Left renal cortex interstitium (tissue), 4 donors: Measurements from ENCODE around the gene SMARCD3. TPM values are rescaled to one million over a fixed set of nuclear protein-coding genes. Genes with fewer than 3 reads are reported as not detected.

Experiments used
- DNase-seq, 4 donors: peaks; one replicate each; pipeline ENCODE4 v3.0.0-alpha.2; 2013; ENCODE audit warnings: low read depth in 4 of 4, low spot score in 2 of 4, missing footprints in 1 of 4
- polyA plus RNA-seq, 4 donors: library from polyadenylated mRNA; unstranded; fragments of 120-200 nt; gene quantifications; one replicate each; pipeline ENCODE4 v1.2.1, GENCODE V29; 2013; ENCODE audit not compliant: insufficient read length in 4 of 4

SMARCD3 gene
- 10 to 100 TPM; 60.5 to 90.4 (median 76.0) TPM for polyA plus RNA-seq

DNA sequence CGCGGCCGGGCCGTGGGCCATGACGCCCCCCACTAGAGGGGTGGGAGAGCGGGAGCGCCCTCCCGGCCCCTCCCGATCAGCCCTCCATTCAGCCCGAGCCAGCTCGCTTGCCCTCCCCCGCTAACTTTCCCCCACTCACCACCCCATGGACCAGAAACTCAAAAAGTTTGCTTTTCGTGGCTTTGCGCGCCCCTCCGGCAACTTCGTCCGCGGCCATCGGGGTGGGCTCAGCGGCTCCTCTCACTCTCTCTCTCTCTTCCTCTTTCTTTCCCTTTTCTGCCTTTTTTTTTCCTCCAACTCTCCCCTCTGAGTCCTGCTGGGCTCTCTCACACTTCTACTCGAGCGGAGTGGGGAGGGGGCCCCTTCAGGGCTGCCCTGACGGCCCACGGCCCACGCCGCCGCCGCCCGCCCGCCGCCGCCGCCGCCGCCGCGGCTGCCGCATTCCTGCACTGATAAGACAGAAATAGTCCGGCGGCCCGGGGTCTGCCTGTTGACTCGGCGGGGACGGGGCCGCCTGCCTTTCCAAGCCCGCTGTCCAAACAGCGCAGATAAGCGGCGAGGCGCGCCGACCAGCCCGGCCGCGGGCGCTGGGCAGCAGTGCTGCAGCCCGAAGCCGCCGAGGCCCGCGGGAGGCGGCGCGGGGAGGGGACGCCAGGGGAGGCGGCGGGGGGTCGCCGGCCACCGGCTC lies at the start of gene SMARCD3:
Gene SMARCD3, minus strand, starts transcription at position 349 of the 688 bp plus-strand sequence. Its CDS starts 132 bp downstream, at position 217.
- DNase-seq, result peak in 1 of 4 donors; percentile 59

DNA sequence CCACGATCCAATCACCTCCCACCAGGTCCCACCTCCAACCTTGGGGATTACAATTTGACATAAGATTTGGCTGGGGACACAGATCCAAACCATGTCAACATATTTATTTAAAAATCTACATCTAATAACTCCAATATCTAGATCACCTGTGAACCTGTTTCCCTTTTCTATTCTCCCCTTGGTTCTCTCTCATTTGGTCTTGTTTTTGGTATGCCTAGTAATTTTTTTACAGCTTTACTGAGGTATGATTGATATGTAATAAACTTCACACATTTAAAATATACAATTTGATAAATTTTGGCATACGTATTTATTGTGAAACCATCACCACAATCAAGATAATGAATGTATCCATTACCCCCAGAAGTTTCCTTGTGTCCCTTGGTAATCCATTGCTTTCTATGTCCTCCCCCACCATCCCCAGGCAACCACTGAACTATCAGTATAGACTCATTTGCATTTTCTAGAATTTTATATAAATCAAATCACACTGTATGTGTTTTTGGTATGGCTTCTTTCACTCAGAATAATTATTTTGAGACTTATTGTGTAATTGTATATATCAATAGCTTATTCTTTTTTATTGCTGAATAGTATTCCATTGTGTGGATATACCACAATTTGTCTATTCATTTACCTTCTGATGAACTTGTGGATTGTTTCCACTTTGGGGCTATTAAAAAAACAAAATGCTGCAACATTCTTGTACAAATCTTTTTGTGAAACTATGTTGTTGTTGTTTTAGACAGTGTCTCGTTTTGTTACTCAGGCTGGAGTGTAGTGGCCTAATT lies 47.9 kb upstream of the SMARCD3 start:
- DNase-seq, result no peak

DNA sequence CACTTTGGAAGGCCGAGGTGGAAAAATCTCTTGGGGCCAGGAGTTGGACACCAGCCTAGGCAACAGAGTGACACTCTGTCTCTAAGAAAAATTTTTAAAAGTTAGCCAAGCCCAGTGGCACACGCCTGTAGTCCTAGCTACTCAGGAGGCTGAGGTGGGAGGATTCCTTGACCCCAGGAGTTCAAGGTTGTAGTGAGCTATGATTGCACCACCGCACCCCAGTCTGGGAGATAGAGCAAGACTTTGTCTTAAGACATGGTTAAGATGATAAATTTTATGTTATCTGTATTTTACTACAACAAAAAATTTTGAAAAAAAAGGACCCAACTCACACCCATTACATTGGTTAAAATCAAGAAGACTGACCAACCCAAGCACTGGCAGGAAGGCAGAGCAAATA lies 44.4 kb upstream of the SMARCD3 start:
- no peak for DNase-seq

DNA sequence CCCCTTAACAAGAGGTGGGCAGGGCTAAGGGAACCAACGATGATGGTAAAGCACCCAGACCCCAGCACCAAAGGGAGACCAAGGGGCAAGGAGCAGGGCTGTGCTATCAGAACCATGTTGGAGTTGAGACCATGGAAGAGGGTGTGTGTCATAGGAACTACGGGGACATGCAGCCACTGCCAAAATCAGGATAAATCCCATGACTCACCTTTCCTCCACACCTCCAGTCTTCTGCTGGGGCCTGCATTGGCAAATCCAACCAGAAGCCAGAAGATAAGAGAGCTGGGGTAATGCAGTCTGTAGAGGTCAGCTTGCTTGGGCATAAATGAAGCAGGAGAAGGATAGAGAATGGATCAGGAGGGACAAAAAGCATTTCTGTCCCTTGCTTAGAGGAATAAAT lies 42.7 kb upstream of the SMARCD3 start:
- DNase-seq, result no peak

DNA sequence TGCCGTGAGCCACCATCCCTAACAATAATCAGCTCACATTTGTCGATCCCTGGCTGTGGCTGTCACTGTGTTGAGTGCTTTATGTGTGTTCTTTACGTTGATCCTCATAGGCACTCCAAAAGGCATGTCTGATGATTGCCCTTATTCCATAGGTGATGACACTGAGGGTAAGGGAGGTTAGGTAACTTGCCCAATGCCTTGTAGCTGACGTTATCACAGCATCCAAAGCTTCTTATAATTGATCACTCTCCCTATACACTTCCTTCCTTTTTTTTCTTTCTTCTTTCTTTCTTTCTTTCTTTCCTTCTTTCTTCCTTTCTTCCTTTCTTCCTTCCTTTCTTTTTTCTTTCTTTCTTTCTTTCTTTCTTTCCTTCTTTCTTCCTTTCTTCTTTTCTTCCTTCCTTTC lies 41.9 kb upstream of the SMARCD3 start:
- DNase-seq, result no peak

DNA sequence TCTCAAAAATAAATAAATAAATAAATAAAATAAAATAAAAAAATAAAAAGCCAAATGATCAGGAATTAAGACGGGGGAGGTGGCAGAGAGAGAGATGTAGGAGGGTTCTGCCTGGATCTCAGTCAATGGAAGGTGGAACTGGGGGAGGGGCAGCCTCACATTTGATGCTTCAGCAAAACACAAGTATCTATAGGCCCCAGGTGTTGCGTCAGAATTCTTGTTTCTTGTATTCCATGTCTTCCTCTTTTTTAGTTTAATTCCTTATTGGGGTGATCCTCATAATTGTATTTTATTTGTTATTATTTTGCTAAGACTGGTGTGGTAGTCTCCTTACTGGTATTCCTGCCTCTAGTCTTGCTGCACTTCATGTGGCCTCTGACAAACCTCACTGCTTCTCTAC lies 41.4 kb upstream of the SMARCD3 start:
- no peak for DNase-seq

DNA sequence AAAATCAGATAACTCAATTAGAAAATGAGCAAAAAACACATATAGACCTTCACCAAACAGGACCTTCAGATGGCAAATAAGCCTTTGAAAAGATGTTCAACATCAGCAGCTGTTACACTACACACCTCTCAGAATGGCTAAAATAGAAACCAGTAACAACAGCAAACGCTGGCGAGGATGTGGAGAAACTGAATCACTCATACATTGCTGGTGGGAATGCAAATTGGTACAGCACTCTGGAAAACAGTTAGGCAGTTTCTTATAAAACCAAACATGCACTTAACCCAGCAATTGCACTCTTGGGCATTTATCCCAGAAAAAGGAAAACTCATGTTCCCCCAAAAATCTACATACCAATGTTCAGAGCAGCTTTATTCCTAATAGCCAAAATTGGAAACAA lies 37.7 kb upstream of the SMARCD3 start:
- DNase-seq, result no peak

DNA sequence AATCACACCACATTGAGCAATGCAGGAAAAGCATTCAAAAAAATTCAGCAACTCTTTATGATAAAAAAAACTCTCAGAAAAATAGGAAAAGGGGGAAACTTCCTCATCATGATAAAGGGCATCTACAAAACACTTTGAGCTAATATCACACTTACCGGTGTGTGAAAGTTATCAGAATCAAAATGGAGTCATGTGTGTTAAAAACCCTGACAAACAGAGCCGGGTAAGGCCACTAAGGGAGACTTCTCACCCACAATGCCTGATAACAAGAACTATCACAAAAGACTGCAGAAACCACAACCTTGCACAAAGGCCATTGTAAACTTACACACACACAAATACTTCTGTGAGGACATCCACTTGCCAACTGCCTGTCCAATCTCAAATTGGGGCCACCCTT lies 34.8 kb upstream of the SMARCD3 start:
- DNase-seq, result no peak

DNA sequence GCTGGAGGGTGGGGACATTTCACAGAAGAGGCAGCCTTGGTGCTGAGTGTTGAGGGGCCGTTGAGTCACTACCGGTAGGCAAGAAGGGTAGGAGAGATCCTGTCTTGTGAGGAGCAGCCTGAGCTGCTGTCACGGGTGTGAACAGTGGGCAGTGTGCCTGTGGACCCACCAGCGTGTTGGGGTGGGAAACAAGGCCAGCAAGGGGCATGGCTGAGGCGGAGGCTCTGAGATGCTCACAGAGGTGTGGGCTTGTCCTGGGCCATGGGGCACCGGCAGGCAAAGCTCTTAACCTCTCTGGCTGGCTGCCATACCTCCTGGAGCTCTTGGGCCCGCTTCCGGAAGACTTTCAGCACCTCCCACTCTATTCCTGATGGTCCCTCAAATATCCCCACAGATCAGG lies 33.6 kb upstream of the SMARCD3 start:
- DNase-seq, result no peak

DNA sequence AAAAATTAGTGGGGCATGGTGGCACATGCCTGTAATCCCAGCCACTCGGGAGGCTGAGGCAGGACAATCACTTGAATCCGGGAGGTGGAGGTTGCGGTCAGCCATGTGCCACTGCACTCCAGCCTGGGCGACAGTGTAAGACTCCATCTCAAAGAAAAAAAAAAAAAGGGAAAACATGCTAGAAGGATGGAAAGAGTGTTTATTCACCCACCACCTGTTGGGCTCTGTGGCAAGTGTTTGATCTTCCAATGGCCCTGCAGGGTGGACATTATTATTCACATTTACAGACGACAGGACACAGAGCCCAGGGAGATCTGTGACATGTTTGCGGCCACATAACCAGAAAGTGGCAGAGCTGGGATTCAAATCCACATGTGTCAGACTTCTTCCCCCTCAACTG lies 33.2 kb upstream of the SMARCD3 start:
- no peak for DNase-seq

DNA sequence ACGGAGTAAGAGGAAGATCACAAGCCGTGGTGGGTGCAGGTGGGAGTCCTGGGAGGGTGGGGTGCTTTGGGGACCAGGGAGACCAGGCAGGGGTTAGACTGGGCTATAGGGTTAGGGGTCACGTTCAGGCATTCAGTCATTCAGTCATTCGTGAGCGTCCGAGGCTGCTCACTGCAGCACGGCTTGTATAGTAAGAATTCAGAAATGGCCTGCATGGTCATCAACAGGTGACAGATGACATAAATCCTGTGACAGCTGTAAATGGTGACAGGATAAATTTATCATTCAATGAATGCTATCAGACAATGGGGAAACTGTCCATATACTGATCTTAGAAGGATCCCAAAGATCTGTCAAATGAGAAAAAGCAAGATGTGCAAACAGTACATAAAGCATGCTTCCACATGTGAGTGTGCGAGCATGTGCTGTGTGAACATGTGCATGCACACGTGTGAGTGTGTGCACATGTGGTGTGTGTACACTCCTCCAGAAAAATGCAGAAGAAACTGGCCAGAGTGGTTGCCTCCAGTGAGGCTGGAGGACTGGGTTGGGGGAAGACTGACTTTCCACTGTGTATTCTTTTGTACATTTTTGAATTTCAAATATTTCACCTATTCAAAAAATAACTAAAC lies 32.0 kb upstream of the SMARCD3 start:
- DNase-seq, result no peak

DNA sequence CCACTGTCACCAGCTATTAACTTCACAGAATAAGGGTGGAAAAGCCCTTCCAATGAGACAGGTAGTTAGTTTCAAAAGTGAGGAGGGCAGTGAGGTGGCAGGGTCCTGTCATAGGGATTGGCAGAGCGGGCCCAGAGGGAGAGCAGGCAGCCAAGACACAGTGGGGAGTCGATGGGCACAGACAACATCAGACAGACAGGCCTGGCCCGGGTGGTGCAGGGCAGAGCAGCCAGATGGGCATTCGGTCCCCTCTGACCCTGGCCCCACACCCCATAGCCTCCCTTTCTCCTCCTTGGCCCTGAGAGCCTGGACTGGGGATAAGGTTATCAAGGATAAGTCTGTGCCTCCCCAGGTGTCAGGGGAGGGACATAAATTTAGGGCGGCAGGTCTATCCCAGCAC lies 31.4 kb upstream of the SMARCD3 start:
- no peak for DNase-seq

DNA sequence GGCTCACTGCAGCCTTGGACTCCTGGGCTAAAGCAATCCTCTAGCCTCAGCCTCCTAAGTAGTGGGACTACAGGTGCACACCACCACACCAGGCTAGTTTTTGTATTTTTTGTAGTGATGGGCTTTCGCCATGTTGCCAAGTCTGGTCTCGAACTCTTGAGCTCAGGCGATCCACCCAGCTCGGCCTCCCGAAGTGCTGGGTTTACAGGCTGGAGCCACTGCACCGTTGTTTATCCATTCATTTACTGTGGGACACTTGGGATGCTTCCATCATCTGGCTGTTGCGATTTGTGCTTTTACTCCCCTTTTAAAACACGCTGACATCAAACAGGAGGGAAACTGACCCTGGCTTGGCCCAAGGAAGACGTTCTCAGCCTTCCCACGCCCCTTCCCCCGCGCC lies 30.5 kb upstream of the SMARCD3 start:
- no peak for DNase-seq

DNA sequence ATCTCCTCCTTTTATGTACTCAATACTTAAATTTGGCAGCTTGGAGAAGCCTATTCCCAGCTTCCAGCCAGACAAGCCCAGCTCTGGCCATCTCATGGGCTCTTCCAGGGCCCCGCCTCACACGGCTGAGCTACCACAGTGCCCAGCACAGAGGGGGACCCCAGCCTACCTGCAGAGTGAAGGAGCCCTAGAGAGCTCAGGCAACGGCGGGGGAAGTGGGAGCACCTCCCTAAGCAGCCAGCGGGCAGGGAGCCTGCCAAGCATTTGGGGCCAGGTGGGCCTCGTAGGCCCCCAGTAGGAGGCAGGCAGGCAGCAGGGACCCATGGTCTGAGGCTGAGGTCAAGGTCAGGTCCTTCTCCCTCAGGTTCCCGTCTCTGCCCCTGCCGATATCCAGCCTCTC lies 29.1 kb upstream of the SMARCD3 start:
- no peak for DNase-seq

DNA sequence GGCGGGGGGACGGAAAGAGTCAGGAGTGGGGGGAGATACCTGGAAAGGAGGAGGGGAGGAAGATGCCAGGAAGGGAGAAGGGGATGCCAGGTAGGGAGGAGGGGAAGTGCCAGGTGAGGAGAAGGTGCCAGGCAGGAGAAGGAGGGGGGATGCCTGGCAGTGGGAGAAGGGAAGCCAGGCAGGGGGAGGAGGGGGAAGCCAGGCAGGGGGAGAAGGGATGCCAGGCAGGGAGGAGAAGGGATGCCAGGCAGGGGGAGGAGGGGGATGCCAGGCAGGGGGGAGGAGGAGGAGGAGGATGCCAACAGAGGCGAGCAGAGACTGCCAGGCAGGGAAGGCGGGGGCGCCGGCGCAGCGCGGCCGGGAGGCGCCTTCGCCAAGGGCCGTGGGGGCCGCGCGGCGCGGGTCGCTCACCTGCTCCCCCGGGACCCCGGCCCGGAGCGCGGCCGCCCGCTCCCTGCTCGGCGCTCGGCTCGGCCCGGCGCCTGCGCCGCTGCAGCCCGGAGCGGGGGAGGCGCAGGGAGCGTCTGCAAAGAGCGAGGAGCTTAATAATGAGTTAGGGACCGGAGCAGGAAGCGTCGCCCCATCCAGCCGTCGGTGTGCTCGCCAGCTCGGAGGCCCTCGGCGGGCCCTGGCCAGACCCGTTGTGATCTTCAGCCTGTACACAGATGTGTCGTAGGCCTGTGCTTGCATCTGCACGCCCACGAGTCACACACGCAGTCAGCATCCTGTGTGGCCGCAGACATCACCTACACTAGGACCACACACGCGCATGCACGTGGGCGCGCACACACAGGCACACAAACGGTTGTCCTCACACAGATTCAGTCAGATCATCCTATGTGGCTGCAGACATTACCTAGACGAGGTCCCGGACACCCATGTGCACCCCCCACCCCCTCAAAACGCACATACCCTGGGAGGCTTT lies 28.4 kb upstream of the SMARCD3 start:
- peak in 3 of 4 donors; percentile 36 to 60 (median 54) for DNase-seq

DNA sequence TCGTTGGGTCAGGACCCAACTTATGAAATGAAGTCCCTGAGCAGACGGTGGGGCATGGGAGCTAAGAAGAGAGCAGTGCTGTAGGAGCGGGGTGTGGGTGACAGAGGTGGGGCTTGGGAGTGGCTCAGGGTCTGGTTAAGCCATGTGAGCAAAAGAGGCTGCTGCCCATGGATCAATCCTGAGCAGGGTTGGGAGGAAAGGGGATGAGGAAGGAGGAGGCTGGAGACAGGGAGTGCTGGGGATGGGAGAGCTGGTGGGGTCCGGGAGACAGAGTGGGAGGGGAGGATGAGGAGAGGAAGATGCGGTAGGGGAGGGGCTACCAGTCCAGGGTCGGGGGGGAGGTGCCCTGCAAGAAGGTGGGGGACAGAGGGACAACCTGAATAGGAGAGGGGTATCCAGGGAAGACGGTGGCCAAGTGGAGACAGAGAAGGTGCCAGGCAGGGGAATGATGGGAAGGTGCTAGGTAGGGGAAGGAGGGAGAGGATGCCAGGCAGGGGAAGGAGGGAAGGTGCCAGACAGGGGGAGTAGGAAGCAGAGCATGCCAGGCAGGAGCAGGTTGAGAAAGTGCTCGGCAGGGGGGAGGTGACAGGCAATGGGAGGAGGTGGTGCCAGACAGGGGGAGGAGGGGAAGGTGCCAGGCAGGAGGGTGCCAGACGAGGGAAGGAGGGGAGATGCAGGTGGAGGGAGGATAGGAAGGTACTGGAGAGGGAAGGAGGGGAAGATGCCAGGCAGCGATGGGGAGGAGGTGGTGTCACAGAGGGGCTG lies 27.5 kb upstream of the SMARCD3 start:
- DNase-seq, result no peak

DNA sequence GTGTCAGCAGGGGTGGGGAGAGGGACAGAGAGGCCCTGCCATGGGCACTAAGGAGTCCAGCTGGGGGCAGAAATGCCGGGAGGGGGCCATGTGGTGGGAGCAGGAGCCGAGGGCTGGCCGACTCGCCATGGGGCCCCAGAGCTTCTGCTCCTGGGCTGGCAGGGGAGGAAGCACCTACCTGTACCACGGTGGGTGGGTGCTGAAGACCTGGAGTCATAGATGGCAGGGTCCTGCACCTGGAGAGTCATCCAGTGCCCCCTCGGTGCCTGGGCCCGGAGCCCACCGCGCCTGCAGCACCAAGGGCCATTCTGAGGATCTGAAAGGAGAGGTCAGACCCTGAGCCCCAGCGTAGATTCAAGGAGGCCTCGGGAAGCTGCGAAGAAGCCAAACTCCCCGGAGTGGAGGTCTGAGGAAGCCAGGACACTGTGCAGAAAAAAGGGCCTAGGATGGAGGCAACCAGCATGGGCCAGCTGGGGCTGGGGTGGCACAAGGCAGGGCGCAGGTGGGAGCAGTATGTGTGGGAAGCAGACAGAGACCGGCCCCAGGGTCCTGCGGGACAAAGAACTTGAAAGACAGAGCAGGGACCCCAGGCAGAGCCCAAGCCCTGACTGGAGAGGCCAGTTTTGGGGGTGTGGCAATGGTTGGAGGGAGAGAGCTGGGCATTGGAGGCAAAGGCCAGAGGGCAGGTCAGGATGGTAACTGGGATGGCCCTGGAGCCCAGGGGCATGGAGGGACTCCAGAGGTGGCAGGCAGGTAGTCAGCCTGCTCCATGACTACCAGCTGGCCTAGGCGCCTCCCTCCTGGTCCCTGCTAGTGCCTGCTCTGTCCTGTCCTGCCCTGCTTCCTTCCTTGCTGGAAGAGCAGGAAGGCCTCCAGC lies 26.7 kb upstream of the SMARCD3 start:
- no peak for DNase-seq

DNA sequence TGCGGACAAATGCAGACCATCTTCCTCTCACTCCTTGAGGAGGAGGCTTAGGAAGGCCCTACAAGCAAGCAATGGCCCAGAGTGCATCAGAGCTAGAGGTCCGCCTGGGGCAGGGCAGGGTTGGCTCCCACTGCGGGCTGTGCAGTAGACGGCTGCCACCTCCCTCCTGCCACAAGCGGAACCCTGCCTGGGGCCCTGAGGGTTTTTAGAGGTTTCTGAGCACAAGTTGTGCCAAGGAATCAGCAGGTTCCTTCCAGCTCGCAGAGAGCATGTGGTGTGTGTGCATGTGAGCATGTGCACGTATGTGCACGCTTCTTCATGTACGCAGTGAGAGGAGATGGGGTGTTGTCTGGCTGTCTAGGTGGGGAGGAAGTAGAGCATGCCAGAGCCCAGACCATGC lies 25.9 kb upstream of the SMARCD3 start:
- DNase-seq, result no peak
